HG03442 (cell line): Measurements from ENCODE around the gene CBARP.

Experiments used
- ATAC-seq: cut with Tn5 transposase; IDR thresholded peaks from one replicate; pipeline ENCODE4 v1.9.1; 2021; ENCODE audit warnings: mild to moderate bottlenecking, moderate library complexity; ENCODE audit not compliant: unreplicated experiment

CBARP gene

GRCh38 chr19:1228161-1228957 is 9.4 kb downstream of the CBARP start:
- ATAC-seq: no peak

GRCh38 chr19:1227304-1228054 is 10.3 kb downstream of the CBARP start:
- ATAC-seq: no peak

GRCh38 chr19:1226522-1227303 is 11.1 kb downstream of the CBARP start:
- no peak for ATAC-seq

- ATAC-seq: no peak
These were observed 11.6 kb downstream of the CBARP start for GRCh38 chr19:1226227-1226518.

GRCh38 chr19:1225440-1226226 is 12.2 kb downstream of the CBARP start:
- ATAC-seq: no peak

- no peak for ATAC-seq
These were observed 13.0 kb downstream of the CBARP start for GRCh38 chr19:1224847-1225246.

GRCh38 chr19:1224047-1224825 is 13.6 kb downstream of the CBARP start:
- ATAC-seq: no peak

GRCh38 chr19:1223018-1223855 is 14.6 kb downstream of the CBARP start:
- ATAC-seq: no peak

- no peak for ATAC-seq
These were observed 15.4 kb downstream of the CBARP start for GRCh38 chr19:1222394-1222793.

GRCh38 chr19:1221904-1222255 is 15.9 kb downstream of the CBARP start:
- no peak for ATAC-seq

GRCh38 chr19:1220976-1221903 is 16.6 kb downstream of the CBARP start:
- no peak for ATAC-seq

- no peak for ATAC-seq
These were observed 17.3 kb downstream of the CBARP start for GRCh38 chr19:1220477-1220930.

GRCh38 chr19:1219786-1220476 is 17.9 kb downstream of the CBARP start:
- ATAC-seq: no peak

- ATAC-seq: no peak
These were observed 18.8 kb downstream of the CBARP start for GRCh38 chr19:1218751-1219567.

- ATAC-seq: no peak
These were observed 20.4 kb downstream of the CBARP start for GRCh38 chr19:1217366-1217765.

- no peak for ATAC-seq
These were observed 21.0 kb downstream of the CBARP start for GRCh38 chr19:1216756-1217155.
